ENCODE results near the gene NR4A1.

Gene NR4A1

GRCh38 chr12:52059582-52060497 lies 8.6 kb downstream of the NR4A1 start:
- no peak for DNase-seq

DNA sequence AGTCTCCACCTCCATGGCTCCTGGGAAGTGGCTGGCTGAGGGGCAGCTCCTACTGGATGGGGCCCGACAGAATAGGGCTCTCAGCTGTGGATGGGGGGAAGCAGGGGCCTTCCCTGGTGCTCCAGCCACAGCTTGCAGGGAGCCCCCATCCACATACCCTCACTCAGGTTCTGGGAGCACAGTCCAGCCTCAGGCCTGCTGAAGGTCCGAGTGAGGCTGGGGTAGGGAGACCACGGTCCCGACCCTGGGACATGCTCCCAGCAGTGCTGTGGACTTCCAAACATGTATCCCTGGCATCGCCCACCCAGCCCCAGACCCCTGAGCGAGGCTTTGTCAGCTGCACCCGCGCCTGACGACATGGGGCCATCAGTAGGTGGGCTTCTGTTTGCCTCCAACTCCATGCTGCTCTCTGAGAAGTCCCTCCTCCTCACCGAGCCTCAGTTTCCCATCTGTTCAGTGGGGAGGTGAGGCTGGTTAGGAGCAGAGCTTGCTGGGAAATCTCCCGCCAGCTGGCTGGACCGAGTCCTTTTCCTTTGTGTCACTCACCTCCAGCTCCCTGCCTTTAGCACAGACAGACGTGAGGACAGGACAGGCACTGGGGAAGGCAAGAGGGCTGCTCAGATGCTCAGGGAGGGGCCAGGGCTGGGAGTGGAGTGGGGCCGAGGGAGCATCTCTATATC lies 9.4 kb downstream of the NR4A1 start:
- DNase-seq, result no peak

DNA sequence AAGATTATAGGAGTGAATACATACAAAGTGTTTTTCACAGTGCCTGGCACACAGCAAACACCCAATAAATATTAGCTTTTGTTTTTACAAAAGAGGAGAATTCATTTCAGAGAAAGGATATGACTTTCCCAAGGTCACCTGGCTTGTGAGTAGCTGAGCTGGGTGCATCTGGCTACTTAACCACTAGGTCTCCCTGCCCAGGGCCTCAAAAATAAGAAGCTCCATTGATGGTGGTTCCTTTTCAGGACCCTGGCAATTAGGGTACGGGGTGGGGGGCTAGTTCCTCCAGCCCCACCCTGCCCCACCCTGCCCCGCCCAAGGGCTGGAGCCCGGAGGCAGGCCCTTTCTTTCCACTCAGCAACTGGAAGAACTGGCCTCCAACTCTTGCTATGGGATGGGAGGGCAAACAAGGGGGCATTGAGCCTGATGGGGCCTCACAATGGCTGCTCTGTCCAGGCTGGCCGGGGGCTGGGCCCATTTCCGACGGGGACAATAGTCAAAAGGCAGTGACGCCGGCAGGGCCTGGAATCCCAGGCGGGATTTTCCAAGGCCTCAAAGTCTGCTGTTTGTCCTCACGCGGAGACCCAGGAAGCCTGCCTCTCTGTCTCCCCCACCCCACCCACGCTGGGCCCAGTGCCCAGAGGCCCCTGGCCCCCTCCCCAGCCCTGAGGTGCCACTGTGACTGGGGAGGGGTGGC lies 10.4 kb downstream of the NR4A1 start:
- DNase-seq, result no peak

GRCh38 chr12:52062167-52063081 lies 11.2 kb downstream of the NR4A1 start:
- no peak for DNase-seq

DNA sequence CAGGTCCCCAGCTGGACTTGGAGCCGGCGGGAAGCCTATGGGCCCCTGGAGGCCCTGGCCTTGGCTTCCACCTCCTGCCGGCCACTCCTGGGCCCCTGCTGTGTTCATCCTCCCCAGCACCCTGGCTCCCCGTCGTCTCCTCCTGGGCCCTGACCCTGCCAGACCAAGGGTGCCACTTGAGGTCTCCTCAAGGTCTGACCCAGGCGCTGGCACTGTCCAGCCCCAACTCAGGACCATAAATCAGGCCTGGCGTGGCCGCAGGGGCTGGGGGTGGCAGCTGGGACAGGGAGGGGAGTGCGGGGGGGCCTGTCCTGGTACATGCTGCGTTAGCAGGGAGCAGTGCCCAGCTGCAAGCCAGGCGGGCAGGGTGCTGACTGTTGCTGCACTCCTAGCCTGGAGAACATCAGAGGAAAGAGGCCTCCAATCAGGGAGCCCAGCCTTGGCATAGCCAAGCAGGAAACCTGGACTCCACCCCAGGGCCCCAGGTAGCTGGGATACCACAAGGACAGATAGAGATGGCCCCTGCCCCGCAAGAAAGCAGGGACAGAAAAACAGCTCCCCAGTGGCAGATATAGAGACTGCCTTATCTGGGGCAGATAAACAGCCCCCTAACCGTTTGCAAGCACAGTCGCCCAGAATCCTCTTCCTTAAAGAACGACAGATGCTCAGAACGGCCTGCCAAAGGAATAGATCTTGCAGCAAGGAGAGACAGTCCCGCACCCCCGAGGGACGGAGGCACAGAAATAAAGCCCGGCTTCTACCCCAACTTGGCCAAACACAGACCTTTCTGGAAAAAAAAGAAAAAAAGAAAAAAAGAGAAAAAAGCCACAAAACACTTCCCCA lies 12.1 kb downstream of the NR4A1 start:
- DNase-seq, result no peak

GRCh38 chr12:52063981-52064649 lies 12.9 kb downstream of the NR4A1 start:
- no peak for DNase-seq

- DNase-seq, result no peak
Measured at GRCh38 chr12:52066346-52067080, 15.3 kb downstream of the NR4A1 start.

DNA sequence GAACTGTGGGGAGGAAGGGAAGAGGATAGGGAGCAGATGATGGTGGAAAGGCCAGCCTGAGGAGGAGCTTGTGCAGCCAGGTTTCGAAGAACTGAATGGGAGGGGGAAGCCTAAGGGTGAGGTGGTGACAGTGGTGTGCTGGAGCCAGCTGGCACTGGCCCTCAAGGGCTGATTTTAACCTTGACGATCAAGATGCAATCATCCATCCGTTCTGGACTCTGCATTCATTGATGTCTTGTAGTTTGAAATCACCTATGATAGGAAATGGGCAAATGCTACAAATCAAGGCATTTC lies 15.8 kb downstream of the NR4A1 start:
- DNase-seq, result no peak

- peak; percentile 82 for DNase-seq
Measured at GRCh38 chr12:52069327-52070184, 18.3 kb downstream of the NR4A1 start, which contains the start of gene ATG101. ATG101 (plus strand) TSS chr12:52069978; CDS start chr12:52073651, 3,673 bp downstream.

DNA sequence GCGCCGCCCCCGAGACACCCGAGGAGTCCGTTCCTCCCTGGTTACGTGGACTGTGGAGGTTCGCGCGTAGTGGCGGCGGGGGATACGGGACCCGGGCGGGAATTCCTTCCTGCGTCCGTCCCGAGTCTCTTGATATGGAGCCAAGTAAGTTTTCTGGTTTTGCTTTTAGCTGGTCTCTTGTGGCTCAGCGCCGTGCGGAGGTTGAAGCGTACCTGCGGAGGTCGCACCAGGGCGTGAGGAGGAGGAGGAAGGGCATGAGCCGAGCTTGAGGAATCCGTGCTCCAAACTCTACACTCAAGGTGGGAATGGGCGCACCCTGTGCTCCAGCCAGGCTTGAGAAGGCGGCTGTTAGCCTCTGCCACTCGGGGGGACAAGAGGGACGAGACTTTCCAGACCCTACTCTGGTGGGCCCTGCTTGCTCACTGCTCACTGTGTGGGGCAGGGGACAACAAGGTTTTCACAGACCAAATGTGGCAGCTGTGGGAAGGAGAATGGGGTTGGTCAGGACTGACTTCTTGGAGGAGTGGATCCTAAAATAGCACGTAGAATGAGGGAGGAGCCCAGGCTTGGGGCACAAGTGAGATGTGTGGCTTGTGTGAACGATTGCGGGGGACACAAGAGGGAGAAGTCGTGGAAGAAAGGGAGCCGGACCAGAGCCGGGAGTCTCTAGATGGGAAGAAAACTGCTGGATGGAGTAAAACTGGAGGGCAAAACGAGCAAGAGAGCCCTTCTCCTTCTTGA lies 19.1 kb downstream of the NR4A1 start:
- DNase-seq, result no peak

GRCh38 chr12:52073531-52074381 lies 22.5 kb downstream of the NR4A1 start:
- DNase-seq, result no peak

- DNase-seq, result no peak
Measured at GRCh38 chr12:52074971-52075724, 23.9 kb downstream of the NR4A1 start.

DNA sequence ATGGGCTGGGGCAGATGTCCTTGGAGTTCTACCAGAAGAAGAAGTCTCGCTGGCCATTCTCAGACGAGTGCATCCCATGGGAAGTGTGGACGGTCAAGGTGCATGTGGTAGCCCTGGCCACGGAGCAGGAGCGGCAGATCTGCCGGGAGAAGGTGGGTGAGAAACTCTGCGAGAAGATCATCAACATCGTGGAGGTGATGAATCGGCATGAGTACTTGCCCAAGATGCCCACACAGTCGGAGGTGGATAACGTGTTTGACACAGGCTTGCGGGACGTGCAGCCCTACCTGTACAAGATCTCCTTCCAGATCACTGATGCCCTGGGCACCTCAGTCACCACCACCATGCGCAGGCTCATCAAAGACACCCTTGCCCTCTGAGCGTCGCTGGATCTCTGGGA lies 25.6 kb downstream of the NR4A1 start:
- DNase-seq, result no peak

DNA sequence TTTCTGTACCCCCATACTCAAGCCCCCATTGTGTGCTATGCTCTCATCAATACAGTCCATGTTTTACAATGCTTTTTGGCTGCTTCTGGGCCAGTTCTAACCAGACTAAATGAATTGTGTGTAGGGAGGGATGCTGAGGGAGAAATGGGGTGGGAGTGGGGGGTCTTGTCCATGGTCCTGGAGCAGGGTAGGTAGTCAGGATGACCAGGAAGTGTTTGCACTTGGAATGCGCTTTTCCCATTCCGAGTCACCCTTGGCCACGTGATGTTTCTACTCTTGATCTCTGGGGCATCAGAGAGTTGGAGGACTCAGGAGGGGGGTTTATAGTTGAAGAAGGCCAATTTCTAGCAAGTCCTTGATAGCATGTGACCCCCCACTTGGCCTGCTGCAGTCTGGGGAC lies 27.0 kb downstream of the NR4A1 start:
- DNase-seq, result no peak

GRCh38 chr12:52079576-52080402 lies 28.5 kb downstream of the NR4A1 start, which contains the start of gene SMIM41:
SMIM41 (plus strand) TSS chr12:52079704; CDS start chr12:52079780, 76 bp downstream.
- no peak for DNase-seq
